CD1c-positive myeloid dendritic cell (primary cell): ENCODE results near the gene GRM7.

Experiments used
- DNase-seq: peaks from one replicate; pipeline ENCODE4 v3.0.0-alpha.2; 2016; ENCODE audit errors: extremely low spot score

GRM7 gene

GRCh38 chr3:7307410-7307809 lies 446.5 kb downstream of the GRM7 start:
- no peak for DNase-seq

DNA sequence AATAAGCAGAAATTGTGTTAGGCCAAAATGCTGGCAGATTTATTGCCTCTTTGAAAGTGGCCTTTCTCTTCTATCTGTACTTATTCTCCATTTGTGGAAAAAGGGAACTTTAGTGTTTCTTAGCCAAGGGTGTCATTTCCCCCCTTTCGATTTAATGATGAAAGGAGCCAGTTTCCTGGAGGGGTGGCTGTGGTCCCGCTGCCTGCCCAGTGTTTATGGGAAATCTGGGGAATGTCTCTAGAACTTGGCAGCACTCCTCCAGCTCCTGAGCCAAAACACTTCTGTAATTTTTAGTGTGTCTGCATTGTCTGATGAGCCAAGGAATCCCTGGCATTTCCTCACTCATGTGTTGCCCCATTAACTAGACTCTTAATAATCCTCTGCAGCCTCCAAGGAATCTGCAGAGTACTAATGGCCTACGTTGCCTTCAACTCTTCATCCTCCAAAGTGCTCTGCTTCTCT lies 448.8 kb downstream of the GRM7 start:
- no peak for DNase-seq

GRCh38 chr3:7315037-7315436 lies 454.1 kb downstream of the GRM7 start:
- DNase-seq: no peak

DNA sequence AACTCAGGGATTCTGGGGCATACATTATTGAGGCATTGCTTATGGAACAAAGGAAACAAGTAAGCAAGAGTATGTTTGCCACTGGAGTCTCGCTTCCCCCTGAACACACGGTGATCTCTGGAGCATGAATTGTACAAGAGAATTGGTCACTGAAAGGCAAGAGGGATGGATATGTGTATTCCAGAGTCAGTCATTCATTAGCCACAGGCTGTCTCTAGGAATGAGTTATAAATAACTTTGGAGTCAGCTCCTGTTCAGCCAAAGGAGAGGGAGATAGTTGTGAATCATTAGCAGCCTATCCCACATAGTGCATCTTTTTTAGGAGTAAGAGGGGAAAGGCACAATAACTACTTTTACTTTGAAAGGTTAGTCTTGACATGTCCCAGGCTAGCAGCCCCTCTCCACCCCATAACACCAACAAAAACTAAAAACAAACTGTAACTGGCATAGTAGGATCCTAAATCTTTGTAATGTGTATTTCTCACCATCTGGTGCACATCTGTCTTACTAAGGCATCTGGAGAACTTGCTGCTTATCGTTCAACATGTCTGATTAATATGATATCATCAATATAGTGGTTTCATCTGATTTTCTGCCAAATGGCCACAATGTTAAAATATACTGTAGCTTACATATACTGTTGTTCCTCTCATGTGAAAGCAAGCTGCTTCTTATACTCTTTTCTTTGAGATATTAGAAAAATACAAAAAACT lies 462.2 kb downstream of the GRM7 start:
- DNase-seq: no peak

- no peak for DNase-seq
Measured at GRCh38 chr3:7328339-7328738, 467.4 kb downstream of the GRM7 start.

GRCh38 chr3:7332696-7333095 lies 471.8 kb downstream of the GRM7 start:
- no peak for DNase-seq

DNA sequence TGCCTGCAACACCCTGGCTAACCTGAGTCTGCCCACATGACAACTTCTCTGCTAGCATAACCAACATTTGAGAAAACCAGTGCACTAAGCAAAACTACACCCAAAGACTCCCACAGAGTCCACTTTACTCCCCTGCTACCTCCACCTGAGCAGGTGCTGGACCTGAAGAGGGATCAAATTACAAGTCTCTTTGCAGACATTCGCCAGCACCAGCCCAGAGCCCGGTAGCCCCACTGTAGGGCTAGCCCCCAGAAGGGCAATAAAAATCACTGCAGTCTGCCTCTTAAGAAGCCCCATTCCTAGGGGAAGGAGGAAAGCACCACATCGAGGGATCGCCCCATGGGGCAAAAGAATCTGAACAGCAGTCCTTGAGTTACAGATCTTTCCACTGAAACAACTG lies 472.2 kb downstream of the GRM7 start:
- DNase-seq: no peak

- no peak for DNase-seq
Measured at GRCh38 chr3:7340795-7341194, 479.9 kb downstream of the GRM7 start.

GRCh38 chr3:7346364-7346763 lies 485.4 kb downstream of the GRM7 start:
- no peak for DNase-seq

DNA sequence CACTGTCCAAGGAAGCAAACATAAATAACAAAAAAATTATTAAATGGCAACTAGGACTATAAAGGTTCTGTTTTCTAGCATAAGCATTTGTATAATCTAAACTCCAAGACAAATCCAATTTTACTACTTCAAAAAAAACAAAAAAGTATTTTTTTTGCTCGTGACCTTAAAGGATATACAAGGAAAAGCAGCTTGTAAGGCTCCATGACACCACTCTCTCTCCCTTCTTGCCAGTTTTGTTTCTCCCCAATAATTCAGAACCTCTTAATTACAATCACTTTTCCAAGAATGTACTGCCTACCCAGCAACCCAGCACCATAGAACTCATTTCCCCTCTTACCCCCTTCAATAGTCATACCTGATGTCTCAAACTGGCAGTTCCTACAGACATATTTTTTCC lies 496.2 kb downstream of the GRM7 start:
- no peak for DNase-seq

DNA sequence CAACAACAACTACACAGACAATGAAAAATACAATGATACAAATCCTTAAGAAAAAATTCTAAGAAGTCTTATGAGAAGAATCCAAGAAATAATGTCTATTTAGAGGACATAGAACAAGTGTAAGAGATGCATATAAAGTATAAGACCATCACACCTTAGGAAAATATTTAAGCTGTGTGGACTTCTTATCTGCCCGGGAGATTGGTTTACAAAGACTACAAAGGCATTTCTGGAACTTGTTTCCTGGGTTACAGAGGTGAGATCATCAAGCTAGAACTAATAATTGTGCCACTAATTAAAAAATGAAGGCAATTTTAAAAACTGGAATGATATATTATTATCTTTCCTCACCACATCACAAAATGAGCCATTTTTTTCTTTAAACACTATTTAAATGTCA lies 507.1 kb downstream of the GRM7 start:
- DNase-seq: no peak

GRCh38 chr3:7368597-7368996 lies 507.7 kb downstream of the GRM7 start:
- no peak for DNase-seq

DNA sequence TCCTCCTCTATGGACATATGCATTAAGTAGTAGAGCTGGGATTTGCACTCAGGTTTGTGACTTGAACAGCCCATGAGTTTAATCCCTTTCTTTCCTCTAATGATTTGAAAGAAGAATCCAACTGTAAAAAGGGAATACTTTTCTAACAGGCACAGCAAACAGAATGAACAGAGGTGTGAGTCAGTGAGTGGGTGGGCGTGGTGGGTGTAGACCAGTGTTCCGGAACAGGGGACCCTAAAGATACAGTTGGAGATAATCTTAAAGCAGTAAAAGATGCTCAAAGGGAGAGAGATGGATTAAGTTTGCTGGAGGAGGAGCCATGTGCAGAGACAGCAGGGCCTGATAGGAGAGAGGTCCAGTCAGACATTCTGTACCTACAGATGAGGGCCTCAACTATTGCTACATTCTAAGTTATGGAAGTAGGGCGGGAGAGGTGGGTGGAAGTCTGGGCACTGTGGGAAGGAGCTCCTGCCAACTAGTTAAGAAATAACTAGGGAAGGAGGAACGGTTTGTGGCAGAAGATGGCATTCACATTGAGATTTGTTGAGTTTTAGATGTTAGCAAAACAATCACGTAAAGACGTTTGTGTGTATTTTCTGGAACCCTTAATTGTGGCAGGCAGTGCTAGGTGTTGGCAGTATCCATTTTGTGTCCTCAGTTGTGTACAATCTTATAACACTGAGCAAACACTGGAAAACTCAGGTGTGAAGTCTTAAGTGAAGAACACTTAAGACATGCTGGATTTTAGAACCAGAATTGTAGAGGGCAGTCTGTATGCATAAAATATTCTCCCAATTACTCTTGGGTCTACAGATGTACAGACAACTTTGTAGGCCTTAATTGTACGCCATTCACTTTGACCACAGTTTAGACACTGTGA lies 511.0 kb downstream of the GRM7 start:
- no peak for DNase-seq

GRCh38 chr3:7377103-7377502 lies 516.2 kb downstream of the GRM7 start:
- no peak for DNase-seq

- no peak for DNase-seq
Measured at GRCh38 chr3:7381741-7382140, 520.8 kb downstream of the GRM7 start.

GRCh38 chr3:7382293-7383010 lies 521.5 kb downstream of the GRM7 start:
- DNase-seq: no peak

GRCh38 chr3:7385635-7386034 lies 524.7 kb downstream of the GRM7 start:
- DNase-seq: no peak

DNA sequence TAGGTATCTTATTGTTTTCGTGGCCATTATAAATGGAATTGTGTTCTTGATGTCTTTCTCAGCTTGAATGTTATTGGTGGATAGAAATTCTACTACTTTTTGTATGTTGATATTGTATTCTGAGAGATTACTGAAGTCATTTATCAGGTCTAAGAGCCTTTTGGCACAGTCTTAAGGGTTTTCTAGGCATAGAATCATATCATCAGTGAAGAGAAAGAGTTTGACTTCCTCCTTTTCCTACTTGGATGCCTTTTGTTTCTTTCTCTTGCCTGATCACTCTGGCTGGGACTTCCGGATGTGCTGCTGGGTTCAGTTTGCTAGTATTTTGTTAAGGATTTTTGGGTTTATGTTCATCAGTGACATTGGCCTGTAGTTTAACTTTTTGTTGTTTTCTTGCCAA lies 527.1 kb downstream of the GRM7 start:
- no peak for DNase-seq

GRCh38 chr3:7392206-7392605 lies 531.3 kb downstream of the GRM7 start:
- no peak for DNase-seq

DNA sequence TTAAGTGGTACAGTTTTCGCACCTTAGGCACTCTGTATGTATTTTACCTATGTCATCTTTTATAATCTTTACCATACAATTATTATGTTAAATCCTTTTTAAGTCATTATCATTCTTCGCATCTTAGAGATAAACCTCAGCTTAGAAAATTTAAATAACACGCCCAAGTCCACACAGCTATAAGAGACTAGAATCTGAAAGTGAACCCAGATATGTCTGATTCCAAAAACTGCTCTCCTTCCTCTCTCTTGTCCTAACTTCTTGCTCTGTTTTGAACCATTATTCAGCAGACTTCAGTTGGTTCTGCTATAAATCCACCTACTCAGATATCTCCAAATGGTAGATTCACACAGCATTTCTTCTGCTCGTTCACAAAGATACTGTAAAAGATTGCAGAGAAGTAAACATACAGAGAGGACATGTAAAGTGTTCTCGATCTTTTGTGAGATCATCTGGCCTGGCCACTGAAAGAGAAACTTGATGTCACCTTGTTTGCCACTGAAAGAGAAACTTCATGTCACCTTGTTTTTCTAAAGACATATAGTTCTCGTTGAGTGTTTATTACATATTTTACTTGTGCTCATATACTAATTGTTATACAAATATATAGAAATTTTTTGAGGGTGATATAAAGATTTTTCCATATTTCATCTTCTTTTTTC lies 533.2 kb downstream of the GRM7 start:
- no peak for DNase-seq

DNA sequence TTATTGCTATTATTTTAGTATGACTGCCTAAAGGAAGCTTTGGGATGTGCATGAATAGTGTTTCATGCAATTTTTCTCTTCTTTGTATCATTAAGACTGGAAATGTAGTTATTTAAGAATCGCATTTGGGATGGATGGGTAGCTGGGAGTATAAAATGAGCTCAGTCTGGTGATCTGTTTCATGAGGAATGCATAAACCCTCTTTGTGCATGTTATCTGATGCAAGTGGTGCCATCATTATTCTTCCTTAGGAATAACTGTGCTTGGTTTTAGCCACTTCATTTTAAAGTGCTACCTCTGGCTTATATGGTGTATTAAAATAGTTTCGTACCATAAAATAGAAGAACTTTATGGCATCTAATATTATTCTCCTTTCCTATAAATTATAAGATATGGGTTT lies 535.6 kb downstream of the GRM7 start:
- no peak for DNase-seq

- no peak for DNase-seq
Measured at GRCh38 chr3:7397097-7397496, 536.2 kb downstream of the GRM7 start.
